Stimulated activated CD4-positive, alpha-beta T cell treated with anti-CD3 and anti-CD28 coated beads, TNF-alpha, amount 100 ng/mL, for 48 hours (primary cell): ENCODE data around the gene RNF224.

ENCODE experiments used
- DNase-seq, 3 donors: peaks; one replicate each; pipeline ENCODE4 v3.0.0-alpha.2; 2020; ENCODE audit warnings: low read depth in 3 of 3

Gene RNF224

GRCh38 chr9:137227853-137228505 is 677 bp downstream of the RNF224 start:
- DNase-seq: no peak

GRCh38 chr9:137228506-137228967 is 1.2 kb downstream of the RNF224 start:
- no peak for DNase-seq

- DNase-seq: no peak
Observed at GRCh38 chr9:137228968-137229896, 1.9 kb downstream of the RNF224 start.

- DNase-seq: no peak
Observed at GRCh38 chr9:137229903-137230704, 2.8 kb downstream of the RNF224 start.

- no peak for DNase-seq
Observed at GRCh38 chr9:137230705-137231371, 3.5 kb downstream of the RNF224 start, which contains the start of gene SLC34A3. SLC34A3 (plus strand) TSS chr9:137230901; CDS start chr9:137231703, 802 bp downstream.

GRCh38 chr9:137231372-137232039 is 4.2 kb downstream of the RNF224 start:
- no peak for DNase-seq

GRCh38 chr9:137232101-137232500 is 4.8 kb downstream of the RNF224 start:
- DNase-seq: no peak

GRCh38 chr9:137232510-137232909 is 5.2 kb downstream of the RNF224 start:
- no peak for DNase-seq

GRCh38 chr9:137233143-137233980 is 6.1 kb downstream of the RNF224 start:
- no peak for DNase-seq

- DNase-seq: no peak
Observed at GRCh38 chr9:137234055-137234697, 6.9 kb downstream of the RNF224 start.

GRCh38 chr9:137234758-137235423 is 7.6 kb downstream of the RNF224 start:
- no peak for DNase-seq

- no peak for DNase-seq
Observed at GRCh38 chr9:137235424-137236237, 8.3 kb downstream of the RNF224 start.

- peak; percentile 78 to 91 (median 81) for DNase-seq
Observed at GRCh38 chr9:137236238-137236935, 9.1 kb downstream of the RNF224 start.

GRCh38 chr9:137236936-137237421 is 9.7 kb downstream of the RNF224 start:
- DNase-seq: no peak

- DNase-seq: no peak
Observed at GRCh38 chr9:137237759-137238726, 10.7 kb downstream of the RNF224 start.
